HG03558 (cell line): ENCODE data around the gene ZNF296.
"Not testable (repeated sequence)": the region's sequence is repeated elsewhere in the genome, so short reads cannot be mapped to it uniquely, and the experiment has no call there.

Source experiments
- ATAC-seq: cut with Tn5 transposase; IDR thresholded peaks from one replicate; pipeline ENCODE4 v1.9.1; 2021; ENCODE audit warnings: moderate number of reproducible peaks; ENCODE audit not compliant: unreplicated experiment; ENCODE audit errors: extremely low read depth

ZNF296 gene

DNA sequence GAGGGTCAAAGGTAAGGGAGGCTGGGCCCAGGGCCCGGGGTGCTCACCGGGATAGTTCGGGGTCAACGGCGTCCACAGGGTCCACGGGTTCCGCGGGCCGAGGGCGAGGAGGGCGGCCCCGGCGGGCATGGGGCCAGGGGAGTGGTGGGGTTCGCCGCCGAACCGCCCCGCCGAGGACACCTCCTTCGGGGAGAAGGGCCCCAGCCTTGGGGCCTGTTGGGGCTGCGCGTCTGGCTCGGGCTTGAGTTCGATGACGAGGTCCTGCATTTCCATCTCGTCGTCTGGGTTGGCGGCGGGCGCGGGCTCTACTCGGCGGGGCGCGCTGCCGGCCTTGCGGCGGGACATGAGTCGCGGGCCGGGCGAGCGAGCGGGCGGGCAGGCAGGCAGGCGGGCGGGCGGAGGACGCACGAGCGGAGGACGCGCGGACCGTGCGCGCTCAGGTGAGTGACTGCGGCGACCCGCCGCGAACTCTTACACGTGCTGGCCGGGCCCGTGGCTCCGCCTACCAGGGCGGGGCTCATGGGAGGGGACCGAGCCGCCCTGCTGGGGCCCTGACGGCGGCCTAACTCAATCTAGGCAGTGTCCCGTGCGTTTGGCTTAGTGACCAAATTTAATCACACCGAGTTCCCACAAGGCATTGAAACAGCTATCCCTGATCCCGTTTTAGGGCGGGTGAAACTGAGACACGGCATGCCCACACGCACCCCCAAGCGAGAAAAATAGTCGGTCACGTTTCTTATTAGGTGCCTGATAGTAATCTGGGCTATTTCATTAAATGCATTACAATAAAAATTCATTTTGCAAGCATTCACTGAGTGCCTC is at the start of gene ZNF296:
Gene ZNF296, minus strand, starts transcription at position 450 of the 822 bp plus-strand sequence. Its CDS starts 105 bp downstream, at position 345.
- no peak for ATAC-seq

DNA sequence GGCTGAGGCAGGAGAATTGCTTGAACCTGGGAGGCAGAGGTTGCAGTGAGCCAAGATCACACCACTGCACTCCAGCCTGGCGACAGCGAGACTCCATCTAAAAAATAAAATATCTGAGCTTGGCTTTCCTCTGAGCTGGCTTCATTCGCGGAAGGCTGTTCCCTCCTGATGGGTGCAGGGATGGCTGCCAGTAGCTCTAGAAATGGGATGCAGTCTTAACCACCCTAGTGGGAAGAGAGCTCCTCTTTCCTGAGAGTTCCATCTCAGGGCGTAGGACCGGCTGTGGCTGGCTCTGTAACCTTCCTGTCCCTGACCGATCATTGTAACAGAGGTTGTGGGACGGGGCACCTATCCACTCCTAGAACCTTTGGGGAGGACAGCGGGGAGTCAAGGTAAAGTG is 49.1 kb upstream of the ZNF296 start:
- no peak for ATAC-seq

DNA sequence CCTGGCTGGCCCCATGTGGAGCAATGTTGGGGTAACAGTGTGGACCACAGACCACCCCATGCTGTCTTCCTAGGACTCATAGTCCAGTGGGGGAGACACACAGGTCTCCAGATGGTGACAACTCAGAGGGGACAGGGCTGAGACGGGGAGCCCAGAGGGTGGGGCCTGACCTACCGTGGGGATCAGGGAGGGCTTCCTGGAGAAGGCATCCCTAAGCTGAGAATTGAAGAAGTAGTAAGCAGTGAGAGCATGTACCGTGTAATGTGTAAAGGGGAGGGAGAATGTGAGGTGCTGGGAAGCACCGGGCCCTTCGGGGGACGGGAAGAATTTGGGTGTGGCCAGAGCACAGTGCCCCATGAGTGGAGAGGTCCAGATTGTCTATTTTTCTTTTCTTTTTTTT is 47.7 kb upstream of the ZNF296 start:
- no peak for ATAC-seq

DNA sequence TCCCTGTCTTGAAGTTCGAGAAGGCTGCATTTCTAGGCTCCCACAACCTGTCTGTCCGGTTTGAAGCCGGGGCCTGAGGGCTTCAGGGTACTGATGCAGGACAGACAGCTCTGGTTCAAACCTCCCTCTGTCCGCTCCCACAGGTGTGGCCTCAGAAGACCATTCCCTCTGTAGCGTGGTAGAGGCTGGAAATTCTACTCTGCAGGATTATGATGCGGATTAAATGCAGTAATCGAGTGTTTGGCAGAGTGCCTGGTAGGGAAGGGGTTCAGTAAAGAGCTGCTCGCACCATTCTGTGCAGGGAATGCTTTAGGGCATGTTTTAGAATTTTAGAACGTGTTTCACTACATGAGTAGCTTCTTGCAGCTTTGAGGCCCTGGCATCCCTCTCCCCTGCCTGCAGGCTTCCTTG is 47.2 kb upstream of the ZNF296 start:
- no peak for ATAC-seq

DNA sequence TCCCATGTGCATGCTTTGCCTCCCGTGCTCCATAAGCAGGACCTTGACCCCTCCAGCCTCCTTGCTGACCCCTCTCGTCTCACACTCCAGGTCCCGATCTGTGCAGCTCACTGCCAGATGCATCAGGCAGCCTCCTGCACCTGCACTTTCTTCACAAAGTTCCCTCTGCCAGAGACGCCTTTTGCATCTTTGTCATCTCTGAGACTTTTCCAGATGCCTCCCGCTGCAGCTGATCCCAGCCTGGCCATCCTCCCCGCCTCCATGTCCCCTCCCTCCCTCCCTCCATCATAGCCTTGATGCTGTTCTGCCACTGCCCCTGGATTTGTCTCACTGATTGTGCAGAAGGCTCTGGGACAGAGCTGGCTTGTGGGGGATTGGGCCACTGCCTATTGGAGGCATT is 46.6 kb upstream of the ZNF296 start:
- no peak for ATAC-seq

DNA sequence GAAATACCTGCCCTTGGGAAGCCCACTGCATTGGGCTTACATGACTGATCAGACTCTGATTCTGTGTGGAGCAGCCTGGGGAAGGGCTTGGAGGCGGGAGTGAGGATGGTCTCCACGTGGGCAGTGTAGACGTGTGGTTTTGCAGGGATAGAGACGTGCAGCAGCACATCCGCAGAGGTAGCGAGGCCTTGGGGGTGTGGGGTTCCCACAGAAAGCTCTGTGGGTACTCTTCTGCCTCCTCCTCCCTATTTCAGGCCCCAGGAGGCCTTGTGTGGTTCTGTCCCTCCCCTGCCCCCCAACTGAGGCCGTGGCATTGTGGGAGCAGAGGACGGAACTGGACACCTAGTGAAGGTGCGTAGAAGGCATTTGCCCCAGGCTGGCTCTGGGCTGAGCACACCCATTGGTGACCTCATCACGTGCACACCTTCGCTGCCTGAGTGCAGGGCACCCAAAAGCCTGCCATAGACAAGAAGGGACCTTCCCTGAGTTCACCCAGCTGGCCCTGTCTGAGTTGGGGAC is 45.6 kb upstream of the ZNF296 start:
- ATAC-seq = no peak

DNA sequence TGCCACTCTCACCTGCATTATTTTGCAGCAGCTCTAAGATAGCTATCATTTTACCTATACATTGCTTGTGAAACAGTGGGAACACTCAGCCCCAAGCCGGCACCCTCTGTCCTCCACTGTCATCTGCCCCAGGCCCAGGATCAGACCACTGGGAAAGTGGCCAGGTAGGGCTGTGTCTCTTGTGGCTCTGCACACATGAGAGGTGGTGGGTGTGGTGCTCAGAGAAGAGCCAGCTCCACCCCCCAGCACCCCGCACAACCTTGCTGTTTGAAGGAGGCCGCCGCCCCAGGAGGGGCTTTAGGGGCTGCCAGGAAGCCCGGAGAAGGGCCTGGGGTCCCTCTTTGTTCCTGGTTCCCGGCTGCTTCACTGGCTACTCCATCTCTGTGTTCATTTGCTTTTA is 43.3 kb upstream of the ZNF296 start:
- ATAC-seq = no peak

DNA sequence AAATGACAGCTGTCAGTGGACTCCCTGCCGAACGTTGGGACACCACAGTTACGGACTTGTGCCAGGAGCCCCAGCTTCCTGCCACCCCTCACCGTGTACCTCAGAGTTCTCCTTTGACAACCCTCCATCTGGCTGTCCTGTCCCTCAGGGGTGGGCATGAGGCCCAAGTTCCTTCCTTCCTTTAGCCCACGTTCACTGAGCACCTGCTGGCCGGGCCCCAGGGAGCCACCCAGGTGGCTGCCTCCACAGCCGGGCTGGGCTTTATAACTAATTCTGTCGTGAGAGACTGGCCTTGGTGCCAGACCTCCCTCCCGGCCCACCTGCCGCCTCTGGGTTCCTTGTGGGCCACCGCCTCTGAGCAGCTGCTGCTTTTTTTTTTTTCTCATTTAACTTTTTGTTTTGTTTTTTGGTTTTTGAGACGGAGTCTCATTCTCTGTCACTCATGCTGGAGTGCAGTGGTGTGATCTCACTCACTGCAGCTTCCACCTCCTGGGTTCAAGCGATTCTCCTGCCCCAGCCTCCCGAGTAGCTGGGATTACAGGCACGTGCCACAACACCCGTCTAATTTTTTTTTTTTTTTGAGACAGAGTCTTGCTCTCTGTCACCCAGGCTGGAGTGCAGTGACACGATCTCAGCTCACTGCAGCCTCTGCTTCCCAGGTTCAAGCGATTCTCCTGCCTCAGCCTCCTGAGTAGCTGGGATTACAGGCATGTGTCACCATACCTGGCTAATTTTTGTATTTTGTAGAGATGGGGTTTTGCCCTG is 42.5 kb upstream of the ZNF296 start:
- ATAC-seq = not testable (repeated sequence)

DNA sequence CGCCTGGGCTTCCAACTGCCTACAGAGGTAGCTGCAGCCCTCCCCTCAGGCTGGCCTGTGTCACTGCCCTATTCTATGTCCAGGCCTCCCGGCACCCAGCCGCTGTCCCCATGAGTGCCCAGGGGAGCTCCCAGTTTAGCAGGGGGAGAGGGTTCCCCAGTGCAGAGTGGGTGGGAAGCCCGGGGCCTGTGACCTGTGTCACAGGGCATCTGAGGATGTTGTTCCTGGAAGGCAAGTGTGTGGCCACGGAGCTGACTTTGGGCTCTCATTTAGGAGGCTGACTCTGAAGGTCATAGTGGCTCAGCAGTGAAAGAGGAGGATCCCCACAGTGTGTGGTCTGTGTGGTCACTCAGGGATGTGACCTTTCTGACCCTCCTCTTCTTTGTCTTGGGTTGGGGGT is 41.8 kb upstream of the ZNF296 start:
- no peak for ATAC-seq

DNA sequence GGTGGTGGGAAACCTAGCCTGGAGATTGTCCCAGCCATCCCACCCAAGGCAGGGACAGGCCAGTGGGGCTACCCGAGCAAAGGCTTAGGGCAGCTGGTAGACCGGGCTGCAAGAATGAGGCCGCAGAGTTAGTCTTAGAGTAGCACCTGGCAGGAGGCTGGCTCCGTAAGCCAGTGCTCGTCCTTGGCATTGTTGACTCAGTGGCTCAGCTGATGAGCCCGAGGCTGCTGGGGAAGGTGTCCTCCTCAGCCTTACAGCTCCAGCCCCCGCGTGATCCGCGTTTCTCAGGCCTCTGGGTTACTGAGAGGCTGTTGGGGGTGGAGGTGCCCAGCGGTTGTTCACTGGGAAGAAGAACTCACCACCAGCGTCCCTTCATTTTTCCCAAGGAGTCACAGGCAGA is 41.4 kb upstream of the ZNF296 start:
- no peak for ATAC-seq

DNA sequence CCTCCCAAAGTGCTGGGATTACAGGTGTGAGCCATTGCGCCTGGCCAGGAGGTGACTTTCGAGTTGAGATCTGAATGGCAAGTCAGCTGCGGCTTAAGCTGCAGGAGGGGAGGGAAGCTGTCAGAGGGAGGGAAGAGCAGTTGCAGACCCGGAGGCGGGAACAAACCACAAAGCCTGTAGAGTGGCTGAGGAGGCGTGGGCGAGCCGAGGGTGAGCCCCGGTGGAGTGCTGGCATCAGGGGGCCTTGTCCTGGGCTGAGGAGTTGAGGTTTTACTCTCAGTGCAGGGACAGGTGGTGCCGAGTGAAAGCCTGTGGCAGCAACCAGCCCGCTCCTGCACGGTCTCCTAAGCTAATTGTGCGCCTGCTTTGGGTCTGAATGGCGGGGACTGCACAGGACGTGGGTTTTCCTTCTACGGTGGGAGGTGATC is 40.9 kb upstream of the ZNF296 start:
- ATAC-seq = no peak

DNA sequence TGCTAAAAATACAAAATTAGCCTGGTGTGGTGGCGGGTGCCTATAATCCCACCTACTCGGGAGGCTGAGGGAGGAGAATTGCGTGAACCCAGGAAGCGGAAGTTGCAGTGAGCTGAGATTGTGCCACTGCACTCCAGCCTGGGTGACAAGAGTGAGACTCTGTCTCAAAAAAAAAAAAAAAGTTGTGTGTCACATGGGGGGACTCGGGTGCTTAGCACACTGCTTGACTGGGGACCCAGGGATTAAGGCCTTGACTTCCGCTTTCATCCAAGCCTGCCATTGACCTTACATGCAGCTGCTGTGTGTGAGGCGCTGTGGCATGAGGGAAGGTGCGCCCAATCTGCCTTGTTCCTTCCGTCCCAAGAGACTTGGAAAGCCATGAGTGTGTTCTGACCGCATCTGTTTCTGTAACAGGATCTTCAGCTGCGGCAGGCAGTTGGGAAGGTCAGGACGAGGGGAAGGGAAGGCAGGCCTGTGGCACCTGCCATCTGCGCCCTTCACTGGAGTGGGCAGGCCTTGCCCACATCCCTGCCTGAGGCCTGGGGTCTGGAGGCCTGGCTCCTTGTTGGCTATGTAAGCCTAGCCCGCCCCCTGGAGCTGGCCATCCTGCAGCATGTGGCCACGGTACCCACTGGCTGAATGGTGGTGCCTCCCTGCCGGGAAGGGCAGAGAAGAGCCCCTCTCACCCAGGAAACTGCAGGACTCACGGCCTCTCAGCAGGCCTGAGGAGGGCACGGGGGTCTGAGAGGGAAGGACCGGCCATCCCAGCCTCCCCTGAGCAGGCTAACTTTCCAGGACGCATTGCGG is 39.7 kb upstream of the ZNF296 start:
- no peak for ATAC-seq

DNA sequence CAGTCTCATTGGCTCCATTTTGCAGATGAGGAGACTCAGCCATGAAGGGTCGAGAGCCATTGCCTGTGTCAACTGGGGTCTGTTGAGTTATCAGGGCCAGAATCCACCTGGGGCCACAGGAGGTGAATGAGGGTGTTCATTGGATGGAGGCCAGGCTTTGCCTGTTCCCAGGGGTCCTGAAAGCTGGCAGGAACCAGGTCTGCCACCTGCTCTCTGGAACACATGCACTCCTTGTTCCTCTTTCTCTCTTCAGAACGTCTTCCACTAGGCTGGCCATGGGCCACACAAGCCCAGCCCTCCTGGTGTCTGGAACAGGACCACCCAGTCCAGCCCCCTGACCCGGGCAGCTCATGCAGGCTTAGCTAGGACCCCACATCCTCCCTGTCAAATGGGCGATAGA is 37.8 kb upstream of the ZNF296 start:
- no peak for ATAC-seq

DNA sequence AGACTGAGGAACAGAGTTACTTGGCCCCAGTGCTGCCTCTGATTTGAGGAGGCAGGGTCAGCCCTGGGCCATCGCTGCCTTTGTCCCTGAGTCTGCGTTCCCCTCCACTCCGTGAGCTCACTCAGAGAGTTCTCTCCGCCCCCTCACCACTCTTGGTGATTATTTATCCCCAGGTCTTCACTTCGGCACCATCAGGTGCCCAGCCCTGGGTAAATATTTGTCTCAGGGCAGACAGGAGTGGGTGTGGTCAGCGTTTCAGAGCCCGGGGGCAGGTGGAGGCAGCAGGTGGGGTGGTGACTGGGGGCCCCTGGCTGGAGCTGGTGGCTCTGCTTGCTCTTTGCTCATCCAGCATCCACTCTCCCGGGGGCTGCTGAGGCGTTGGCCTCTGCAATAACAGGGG is 37.4 kb upstream of the ZNF296 start:
- no peak for ATAC-seq

DNA sequence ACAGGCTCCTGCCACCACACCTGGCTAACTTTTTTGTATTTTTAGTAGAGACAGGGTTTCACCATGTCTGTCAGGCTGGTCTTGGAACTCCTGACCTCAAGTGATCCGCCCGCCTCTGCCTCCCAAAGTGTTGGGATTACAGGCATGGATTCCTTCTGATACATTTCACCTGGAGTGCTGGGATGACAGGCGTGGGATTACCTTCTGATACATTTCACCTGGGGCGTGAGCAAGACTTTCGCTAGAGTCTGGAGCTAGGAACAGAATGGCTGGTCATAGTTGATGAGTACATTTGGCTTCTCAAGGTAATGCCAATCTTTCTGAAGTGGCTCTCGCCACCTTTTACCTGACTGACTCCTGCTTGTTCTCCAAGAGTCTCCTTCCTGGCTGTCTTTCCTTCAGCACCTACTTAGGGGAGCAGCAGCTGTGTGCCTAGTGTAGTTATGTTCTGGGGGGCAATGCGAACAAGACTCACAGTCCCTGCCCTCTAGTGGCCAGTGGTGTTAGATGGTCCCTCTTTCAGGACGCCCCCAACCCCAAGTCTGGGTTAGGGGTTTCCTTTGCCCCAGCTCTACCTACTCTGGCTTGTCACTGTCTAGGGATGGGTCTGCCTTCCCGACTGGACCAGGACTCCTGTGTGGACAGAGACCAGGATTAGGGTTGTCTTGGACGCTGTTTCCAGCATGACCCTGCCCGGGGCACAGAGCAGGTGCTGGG is 36.0 kb upstream of the ZNF296 start:
- no peak for ATAC-seq

DNA sequence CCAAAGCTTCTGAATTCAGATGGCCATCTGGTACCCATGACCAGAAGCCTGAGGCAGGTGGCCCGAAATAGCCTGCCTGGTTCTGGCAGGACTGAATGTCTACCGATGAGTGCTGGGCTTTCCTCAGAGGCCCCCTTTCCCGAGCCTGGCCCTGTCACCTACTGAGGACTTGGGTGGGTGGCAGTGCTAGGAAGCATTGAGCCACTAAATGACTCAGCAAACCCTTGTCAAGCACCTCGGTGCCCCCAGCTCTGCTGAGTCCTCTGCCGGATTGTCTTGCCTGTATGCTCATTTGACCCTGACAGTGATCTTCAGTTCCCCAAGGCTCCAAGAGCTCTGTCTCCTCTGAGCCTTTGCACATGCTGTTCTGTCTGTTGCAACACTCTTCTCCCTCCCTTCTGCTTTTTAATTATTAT is 34.6 kb upstream of the ZNF296 start:
- no peak for ATAC-seq

DNA sequence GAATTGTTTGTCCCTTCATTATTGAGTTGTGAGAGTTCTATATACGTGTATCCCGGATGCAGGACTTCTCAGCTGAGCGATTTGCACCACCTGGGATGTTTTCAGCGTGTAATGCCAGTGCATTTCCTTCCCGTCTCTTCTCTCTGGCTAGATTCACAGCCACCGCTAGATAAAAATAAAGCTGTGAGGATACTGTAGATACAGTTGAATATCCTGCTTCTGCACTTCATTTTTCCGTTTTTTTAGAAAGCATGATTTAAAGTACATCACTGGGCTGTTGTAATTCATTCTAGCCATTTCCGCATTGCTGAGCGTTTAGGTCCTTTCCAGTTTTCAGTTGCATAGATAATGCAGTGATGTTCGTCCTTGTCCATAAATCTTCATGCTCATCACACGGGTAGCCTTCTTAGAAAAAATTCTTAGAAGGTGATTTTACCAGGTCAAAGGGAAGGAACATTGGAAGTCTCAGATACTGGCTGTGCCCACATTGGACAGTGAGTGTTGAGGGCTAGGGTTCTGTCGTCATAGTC is 31.4 kb upstream of the ZNF296 start:
- no peak for ATAC-seq

DNA sequence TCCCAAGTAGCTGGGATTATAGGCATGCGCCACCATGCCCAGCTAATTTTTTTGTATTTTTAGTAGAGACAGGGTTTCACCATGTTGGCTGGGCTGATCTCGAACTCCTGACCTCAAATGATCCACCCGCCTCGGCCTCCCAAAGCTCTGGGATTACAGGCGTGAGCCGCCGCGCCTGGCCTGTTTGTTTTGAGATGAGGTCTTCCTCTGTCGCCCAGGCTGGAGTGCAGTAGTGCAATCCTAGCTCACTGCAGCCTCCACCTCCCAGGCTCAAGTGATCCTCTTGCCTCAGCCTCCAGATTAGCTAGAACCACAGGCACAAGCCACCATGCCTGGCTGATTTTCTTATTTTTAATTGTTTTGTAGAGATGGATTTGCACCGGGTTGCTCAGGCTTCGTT is 30.1 kb upstream of the ZNF296 start:
- not testable (repeated sequence) for ATAC-seq

DNA sequence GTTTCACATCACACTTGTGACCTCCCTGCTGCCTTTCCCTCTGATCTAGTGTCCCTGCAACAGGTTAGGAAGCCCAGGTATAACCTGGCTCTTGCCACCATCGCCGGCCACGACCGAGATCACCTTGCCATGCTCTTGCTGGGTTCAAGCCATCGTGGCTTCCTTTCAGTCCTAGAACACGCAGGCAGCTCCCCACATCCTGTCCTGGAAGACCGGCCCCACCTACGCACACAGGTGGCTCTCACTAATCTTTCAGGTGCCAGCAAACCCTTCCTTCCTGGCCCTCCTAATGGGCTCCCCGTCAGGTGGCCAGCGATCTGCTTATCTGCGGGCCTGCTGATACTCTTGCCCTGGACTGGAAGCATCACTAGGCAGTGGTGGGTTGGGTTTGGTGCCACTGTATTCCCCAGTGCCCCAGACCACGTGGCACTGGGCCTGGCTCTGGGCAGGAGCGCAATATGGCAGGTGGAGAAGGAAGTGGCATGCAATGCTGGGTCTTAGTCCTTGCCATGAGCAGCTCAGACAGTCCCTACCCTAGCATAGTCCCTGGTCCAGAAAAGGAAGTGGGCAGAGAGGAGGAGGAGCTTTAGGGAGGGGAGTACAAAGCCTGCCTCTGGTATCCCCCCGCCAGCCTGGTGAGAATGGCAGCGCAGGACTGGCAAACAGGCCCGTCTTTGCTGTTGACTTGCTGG is 28.5 kb upstream of the ZNF296 start:
- ATAC-seq = no peak
